Amygdala (tissue), 56 donors: ENCODE measurements around the gene P4HA2.

ENCODE experiments used
- DNase-seq, 56 donors: peaks; one replicate each; lab custom pipeline; 2025; lab: John Stamatoyannopoulos, UW

Gene P4HA2

GRCh38 chr5:132227485-132228240 lies at the start of gene P4HA2:
Gene P4HA2 (minus strand): TSS chr5:132227853. CDS start chr5:132218626, 9,227 bp downstream.
- peak in 41 of 56 donors; percentile 17 to 83 (median 54) for DNase-seq

- no peak for DNase-seq
Observed at GRCh38 chr5:132277256-132277655, 49.6 kb upstream of the P4HA2 start.

- DNase-seq, result no peak
Observed at GRCh38 chr5:132275367-132276220, 47.9 kb upstream of the P4HA2 start.

GRCh38 chr5:132274050-132274792 lies 46.6 kb upstream of the P4HA2 start:
- no peak for DNase-seq

GRCh38 chr5:132273631-132274030 lies 46.0 kb upstream of the P4HA2 start:
- no peak for DNase-seq

GRCh38 chr5:132272311-132273210 lies 44.9 kb upstream of the P4HA2 start:
- DNase-seq, result peak in 12 of 56 donors; percentile 19 to 56 (median 32)

- no peak for DNase-seq
Observed at GRCh38 chr5:132271251-132272246, 43.9 kb upstream of the P4HA2 start.

GRCh38 chr5:132270706-132271105 lies 43.1 kb upstream of the P4HA2 start:
- DNase-seq, result no peak

- no peak for DNase-seq
Observed at GRCh38 chr5:132270335-132270665, 42.6 kb upstream of the P4HA2 start.

GRCh38 chr5:132269635-132270334 lies 42.1 kb upstream of the P4HA2 start:
- no peak for DNase-seq

- no peak for DNase-seq
Observed at GRCh38 chr5:132268769-132269551, 41.3 kb upstream of the P4HA2 start.

GRCh38 chr5:132267931-132268768 lies 40.5 kb upstream of the P4HA2 start:
- peak in 25 of 56 donors; percentile 11 to 76 (median 40) for DNase-seq

- no peak for DNase-seq
Observed at GRCh38 chr5:132267166-132267739, 39.6 kb upstream of the P4HA2 start.

- DNase-seq, result no peak
Observed at GRCh38 chr5:132266836-132267160, 39.1 kb upstream of the P4HA2 start.

GRCh38 chr5:132266031-132266835 lies 38.6 kb upstream of the P4HA2 start:
- no peak for DNase-seq
